ENCODE measurements around the gene LRRC23. TPM values are rescaled to one million over a fixed set of nuclear protein-coding genes. Genes with fewer than 3 reads are reported as not detected.

LRRC23 gene
- total RNA-seq, 2 experiments from 2014 or later: 5.7 to 6.1 TPM

DNA sequence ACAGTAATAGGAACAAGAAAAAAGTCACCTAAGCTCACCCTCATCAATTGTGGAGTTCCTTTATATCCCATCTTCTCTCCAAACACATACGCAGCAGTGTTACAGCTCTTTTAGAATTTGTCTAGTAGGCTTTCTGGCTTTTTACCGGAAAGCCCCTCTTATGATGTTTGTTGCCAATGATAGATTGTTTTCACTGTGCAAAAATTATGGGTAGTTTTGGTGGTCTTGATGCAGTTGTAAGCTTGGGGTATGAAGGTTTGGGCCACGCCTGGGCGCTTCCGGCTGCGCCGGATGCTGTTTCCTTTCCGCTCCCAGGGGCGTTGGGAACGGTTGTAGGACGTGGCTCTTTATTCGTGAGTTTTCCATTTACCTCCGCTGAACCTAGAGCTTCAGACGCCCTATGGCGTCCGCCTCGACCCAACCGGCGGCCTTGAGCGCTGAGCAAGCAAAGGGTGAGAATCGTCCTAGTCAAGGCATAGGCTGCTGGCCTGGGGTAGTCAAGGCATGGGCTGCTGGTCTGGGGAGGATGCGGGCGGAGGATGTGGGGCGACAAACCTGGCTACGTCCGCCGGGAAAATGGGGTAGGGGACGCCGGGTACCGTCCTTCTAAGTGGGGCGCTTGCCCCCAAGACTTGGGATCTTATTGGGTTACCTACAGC lies 39.2 kb downstream of the LRRC23 start, which contains the start of the genes C12orf57 and RNU7-1:
Gene C12orf57 (plus strand): TSS at position 301 of the 659 bp plus-strand sequence. CDS start 100 bp downstream, at position 401.
Gene RNU7-1 (plus strand): TSS at position 95 of the 659 bp plus-strand sequence.
- ChIA-PET POLR2A (interaction anchor here (0.6 to 11.8 kb wide), 59 partner anchors 9 to 1016 kb away, joined by 3 to 1188 read pairs (median 5); partner anchors contain the start of genes ATN1, C1R, C1RL and CD4), CTCF (interaction anchor here (0.6 to 11.2 kb wide), 23 partner anchors 9 to 254 kb away, joined by 3 to 465 read pairs (median 6); partner anchors contain the start of genes C1R, C1RL, CDCA3 and LPCAT3)
- peak within 1 kb of the TSS; percentile 86 for H3K4me3 Mint-ChIP-seq
- H3K27me3 Mint-ChIP-seq: no peaks in the 10 kb centered on the region
- peaks cover 3% of the 10 kb centered on the region for H3K36me3 Mint-ChIP-seq (ENCODE audit: low read depth)
- no peaks in the 10 kb centered on the region for H3K9me3 Mint-ChIP-seq
- H3K27ac Mint-ChIP-seq: peak within 1 kb of the TSS; percentile 93
- H3K4me1 Mint-ChIP-seq: peaks cover 55% of the 10 kb centered on the region
- DNase-seq: peak; percentile 89

DNA sequence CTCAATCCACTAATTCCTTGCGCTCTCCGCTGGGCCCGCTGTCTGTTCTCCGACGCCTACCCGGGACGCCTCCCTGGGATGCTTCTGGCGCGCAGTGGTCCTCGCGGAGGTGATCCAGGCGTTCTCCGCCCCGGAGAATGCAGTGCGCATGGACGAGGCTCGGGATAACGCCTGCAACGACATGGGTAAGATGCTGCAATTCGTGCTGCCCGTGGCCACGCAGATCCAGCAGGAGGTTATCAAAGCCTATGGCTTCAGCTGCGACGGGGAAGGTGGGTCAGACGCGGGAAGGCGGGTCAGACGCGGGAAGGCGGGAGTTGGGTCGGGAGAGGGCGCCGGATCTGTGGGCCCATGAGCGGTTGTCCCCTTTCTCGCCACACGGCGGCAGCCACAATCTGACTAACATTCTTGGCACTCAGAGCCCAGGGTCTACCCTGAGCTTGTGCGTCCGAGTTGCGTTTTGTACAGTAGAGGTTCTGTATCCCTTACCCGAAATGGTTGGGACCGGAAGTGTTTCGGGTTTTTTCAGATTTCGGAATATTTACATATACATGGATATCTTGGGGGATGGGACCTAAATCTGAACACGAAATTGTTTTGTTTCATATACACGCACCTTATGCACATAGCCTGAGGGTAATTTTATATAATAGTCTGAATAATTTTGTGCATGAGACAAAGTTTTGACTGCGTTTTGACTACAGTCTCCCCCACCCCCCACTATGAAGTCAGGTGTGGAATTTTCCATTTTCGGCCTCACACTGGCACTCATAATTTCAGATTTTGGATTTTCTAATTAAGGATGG lies 40.0 kb downstream of the LRRC23 start:
- H3K9me3 Mint-ChIP-seq: no peaks in the 10 kb centered on the region
- no peaks in the 10 kb centered on the region for H3K27me3 Mint-ChIP-seq
- peaks cover 59% of the 10 kb centered on the region for H3K4me1 Mint-ChIP-seq
- H3K36me3 Mint-ChIP-seq (ENCODE audit: low read depth): peaks cover 3% of the 10 kb centered on the region
- H3K4me3 Mint-ChIP-seq: peak overlapping the region; percentile 86
- ChIA-PET CTCF (interaction anchor here (0.6 to 11.2 kb wide), 25 partner anchors 8 to 255 kb away, joined by 3 to 465 read pairs (median 4); partner anchors contain the start of genes C1R, C1RL, CDCA3 and LPCAT3), POLR2A (interaction anchor here (0.6 to 11.8 kb wide), 57 partner anchors 8 to 1015 kb away, joined by 3 to 1188 read pairs (median 5); partner anchors contain the start of genes ATN1, C1RL, CD4 and CDCA3)
- H3K27ac Mint-ChIP-seq: peak overlapping the region; percentile 93
- DNase-seq: peak; percentile 91

DNA sequence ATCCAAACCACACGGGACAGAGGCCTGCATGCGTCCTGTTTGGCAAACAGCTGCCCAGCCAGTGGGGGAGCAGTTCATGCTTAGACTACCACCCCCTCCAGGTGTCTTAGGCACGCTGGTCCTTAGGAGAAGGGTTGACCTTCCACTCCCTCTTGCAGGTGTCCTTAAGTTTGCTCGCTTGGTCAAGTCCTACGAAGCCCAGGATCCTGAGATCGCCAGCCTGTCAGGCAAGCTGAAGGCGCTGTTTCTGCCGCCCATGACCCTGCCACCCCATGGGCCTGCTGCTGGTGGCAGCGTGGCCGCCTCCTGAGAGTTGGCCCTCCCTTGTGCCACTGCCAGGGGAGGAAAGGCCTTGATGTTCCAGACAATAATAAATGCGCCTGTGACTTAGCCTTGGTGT lies 41.0 kb downstream of the LRRC23 start:
- DNase-seq: no peak
- Mint-ChIP-seq H3K27ac (peak overlapping the region; percentile 93), H3K9me3 (no peaks in the 10 kb centered on the region), H3K36me3 (ENCODE audit: low read depth) (no peaks in the 10 kb centered on the region), H3K27me3 (no peaks in the 10 kb centered on the region), H3K4me1 (peaks cover 66% of the 10 kb centered on the region), H3K4me3 (peak overlapping the region; percentile 86)
- POLR2A ChIA-PET: interaction anchor here (1.0 to 11.8 kb wide), 15 partner anchors 7 to 412 kb away, joined by 3 to 1188 read pairs (median 33); partner anchors contain the start of genes ATN1, C1RL, CDCA3 and EMG1
- CTCF ChIA-PET: interaction anchor here (1.0 to 11.2 kb wide), 15 partner anchors 8 to 168 kb away, joined by 3 to 465 read pairs (median 5); partner anchors contain the start of genes C1RL, CDCA3, LPCAT3 and SPSB2

DNA sequence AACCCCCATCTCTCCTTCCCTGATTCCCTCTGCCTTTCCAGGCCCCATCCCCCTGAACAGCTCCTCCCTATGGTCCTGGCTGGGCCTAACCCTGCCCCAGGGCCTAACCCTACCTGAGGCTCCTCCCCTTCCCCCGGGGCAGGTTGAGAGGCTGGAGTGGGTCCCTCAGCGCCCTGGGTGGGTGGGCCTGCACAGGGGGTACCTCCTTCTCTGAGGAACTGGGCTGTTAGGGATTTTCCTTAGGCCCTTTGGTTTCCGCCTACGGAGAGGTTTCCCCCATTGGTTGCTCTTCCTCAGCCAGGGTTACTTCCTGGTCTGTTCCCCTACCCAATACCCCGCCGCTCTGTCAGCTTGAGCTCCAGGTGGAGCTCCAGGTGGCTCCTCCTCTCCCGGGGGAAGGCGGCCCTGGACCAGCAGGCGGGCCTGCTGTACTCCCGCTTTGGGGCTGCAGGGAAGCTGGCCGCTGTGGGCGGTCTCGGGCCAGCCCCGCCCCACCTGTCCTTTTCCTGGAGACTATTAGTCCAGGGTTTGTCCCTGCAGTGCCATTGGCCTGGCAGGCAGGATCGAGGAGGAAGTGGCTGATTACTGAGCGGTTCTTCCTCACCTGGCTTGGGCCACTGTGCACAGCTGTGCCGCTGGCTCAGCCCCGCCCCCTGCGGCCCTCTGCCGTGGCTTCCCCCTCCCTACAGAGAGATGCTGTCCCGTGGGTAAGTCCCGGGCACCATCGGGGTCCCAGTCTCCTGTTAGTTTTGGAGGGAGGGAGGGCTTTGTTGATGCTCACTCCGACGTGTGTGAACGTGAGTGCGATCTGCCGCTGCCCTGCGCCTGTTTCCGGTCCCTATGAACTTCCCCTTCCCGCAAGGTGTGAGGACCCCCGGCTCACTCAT lies 41.7 kb downstream of the LRRC23 start:
- DNase-seq: peak; percentile 74
- Mint-ChIP-seq H3K27ac (peak overlapping the region; percentile 93), H3K4me3 (peak overlapping the region; percentile 86), H3K36me3 (ENCODE audit: low read depth) (no peaks in the 10 kb centered on the region), H3K4me1 (peaks cover 69% of the 10 kb centered on the region), H3K9me3 (no peaks in the 10 kb centered on the region), H3K27me3 (no peaks in the 10 kb centered on the region)
- CTCF ChIA-PET: interaction anchor here (1.1 to 11.2 kb wide), 12 partner anchors 8 to 198 kb away, joined by 3 to 465 read pairs (median 7); partner anchors contain the start of genes C1RL, LPCAT3 and SPSB2
- POLR2A ChIA-PET: interaction anchor here (0.6 to 11.8 kb wide), 13 partner anchors 14 to 412 kb away, joined by 3 to 1188 read pairs (median 21); partner anchors contain the start of genes ATN1, C1RL, CDCA3 and EMG1

DNA sequence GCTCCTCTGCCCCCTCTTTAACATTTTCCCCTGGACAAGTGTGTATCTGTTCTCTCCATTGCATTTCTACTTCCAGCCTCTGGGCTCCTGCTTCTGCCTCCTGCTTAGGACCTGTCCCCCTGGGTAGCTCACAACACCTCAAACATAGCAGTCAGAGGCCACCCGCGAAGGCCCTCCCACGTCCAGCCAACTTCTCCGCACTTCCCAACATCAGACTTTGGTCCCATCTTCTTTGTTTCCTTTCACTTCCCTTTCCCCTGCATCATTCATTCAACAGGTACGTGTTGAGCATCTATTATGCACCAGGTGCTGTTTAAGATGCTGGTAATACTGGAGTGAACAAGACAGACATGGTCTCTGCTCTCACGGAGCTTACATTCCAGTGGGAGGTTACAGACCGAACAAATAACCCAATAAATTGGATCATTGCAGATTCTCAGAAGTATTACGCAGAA lies 42.3 kb downstream of the LRRC23 start:
- H3K36me3 Mint-ChIP-seq (ENCODE audit: low read depth): peaks cover 6% of the 10 kb centered on the region
- peak overlapping the region; percentile 93 for H3K27ac Mint-ChIP-seq
- peak overlapping the region; percentile 86 for H3K4me3 Mint-ChIP-seq
- H3K4me1 Mint-ChIP-seq: peaks cover 69% of the 10 kb centered on the region
- no peaks in the 10 kb centered on the region for H3K9me3 Mint-ChIP-seq
- no peak for DNase-seq
- ChIA-PET POLR2A (interaction anchor here (1.0 to 11.8 kb wide), 10 partner anchors 13 to 413 kb away, joined by 3 to 1188 read pairs (median 52); partner anchors contain the start of genes ATN1, C1RL, CDCA3 and EMG1), CTCF (interaction anchor here (1.0 to 11.2 kb wide), 12 partner anchors 9 to 198 kb away, joined by 3 to 465 read pairs (median 7); partner anchors contain the start of genes C1RL, LPCAT3 and SPSB2)
- no peaks in the 10 kb centered on the region for H3K27me3 Mint-ChIP-seq

DNA sequence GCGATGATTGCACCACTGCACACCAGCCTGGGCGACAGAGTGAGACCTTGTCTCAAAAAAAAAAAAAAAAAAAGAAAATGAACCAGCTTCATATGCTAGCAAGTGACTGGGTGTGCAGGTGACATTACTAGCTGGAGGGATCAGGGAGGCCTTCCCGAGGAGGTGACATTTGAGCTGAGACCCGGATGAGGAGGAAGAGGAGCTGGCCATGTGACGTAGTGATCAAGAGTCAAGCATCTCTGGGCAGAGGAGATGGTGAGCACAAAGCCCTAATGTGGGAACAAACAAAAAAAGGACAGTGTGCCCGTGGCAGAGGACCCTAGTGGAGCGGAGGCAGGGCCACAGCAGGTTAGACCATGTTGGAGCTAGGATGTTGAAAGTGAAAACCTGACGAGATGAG lies 43.0 kb downstream of the LRRC23 start:
- Mint-ChIP-seq H3K9me3 (no peaks in the 10 kb centered on the region), H3K36me3 (ENCODE audit: low read depth) (peaks cover 12% of the 10 kb centered on the region), H3K27me3 (no peaks in the 10 kb centered on the region), H3K27ac (peak overlapping the region; percentile 93), H3K4me1 (peaks cover 68% of the 10 kb centered on the region), H3K4me3 (peak overlapping the region; percentile 86)
- ChIA-PET POLR2A (interaction anchor here (1.3 to 11.8 kb wide), 8 partner anchors 13 to 163 kb away, joined by 5 to 1188 read pairs (median 95); partner anchors contain the start of genes ATN1, C1RL, CDCA3 and EMG1), CTCF (interaction anchor here (1.0 to 11.2 kb wide), 9 partner anchors 10 to 197 kb away, joined by 3 to 465 read pairs (median 6); no protein-coding TSS in a partner anchor)
- no peak for DNase-seq

DNA sequence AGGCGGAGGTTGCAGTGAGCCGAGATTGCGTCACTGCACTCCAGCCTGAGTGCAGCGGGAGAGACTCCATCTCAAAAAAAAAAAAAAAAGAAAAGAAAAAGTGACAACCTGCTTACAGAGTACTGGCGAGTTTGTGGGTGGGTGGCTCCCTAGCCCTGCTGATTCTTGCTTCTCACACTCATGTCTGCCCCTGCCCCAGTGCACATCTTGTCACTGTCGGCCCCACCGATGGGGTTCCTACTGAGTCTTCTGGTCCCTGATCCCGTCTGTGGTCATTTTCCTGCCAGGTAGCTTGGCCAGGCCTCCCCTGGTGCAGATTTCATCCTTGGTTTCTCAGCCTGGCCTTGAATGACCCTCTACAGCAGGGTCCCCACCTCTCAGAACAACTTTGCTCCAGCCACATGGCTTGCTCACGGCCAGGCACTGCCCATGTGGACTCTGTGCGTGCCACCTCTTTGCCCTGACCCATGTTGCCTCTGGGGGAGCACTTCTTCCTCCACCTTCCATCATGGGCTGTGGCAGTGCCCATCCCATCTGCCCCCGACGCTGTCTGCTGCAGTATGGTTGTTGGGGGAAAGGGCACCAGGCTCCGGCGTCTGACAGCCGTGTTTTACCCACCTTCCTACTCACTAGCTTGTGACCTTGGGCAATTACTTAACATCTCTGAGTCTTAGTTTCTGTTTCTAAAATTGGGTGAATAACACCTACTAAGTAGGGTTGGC lies 44.4 kb downstream of the LRRC23 start:
- DNase-seq: no peak
- Mint-ChIP-seq H3K27me3 (no peaks in the 10 kb centered on the region), H3K4me1 (peaks cover 74% of the 10 kb centered on the region), H3K27ac (peak overlapping the region; percentile 77), H3K4me3 (peak overlapping the region; percentile 37), H3K36me3 (ENCODE audit: low read depth) (peaks cover 27% of the 10 kb centered on the region), H3K9me3 (no peaks in the 10 kb centered on the region)
- CTCF ChIA-PET: interaction anchor here (0.8 to 11.2 kb wide), 11 partner anchors 12 to 260 kb away, joined by 3 to 465 read pairs (median 5); partner anchors contain the start of genes LPCAT3, SPSB2, USP5 and ZNF384
- POLR2A ChIA-PET: interaction anchor here (1.0 to 11.8 kb wide), 7 partner anchors 11 to 196 kb away, joined by 3 to 1188 read pairs (median 37); partner anchors contain the start of genes ATN1, EMG1, MLF2 and PHB2

DNA sequence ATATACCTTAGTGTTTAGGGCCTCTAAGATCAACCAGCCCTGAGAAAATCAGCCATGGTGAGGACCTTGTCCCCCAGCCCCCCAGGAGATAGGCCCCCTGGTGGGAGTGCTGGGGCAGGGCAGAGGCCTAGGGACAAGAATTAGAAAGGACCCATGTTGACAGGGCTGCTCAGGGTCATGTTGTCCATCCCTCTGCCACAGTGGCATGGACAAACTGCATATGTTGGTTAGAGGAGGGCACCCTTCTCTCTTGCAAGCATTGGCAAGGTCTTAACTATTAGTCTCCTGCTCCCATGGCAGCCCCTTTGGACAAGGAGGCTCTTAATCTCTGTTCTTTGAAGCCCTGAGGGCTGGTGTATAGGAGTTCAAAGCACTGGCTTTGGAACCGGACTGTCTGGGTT lies 45.8 kb downstream of the LRRC23 start:
- no peaks in the 10 kb centered on the region for H3K27me3 Mint-ChIP-seq
- ChIA-PET CTCF (interaction anchor here (0.9 to 11.2 kb wide), 9 partner anchors 11 to 261 kb away, joined by 3 to 465 read pairs (median 6); partner anchors contain the start of genes SPSB2, USP5 and ZNF384), POLR2A (interaction anchor here (1.0 to 11.8 kb wide), 5 partner anchors 10 to 198 kb away, joined by 3 to 1188 read pairs (median 37); partner anchors contain the start of genes ATN1, CDCA3, EMG1 and MLF2)
- no peak for DNase-seq
- peaks cover 39% of the 10 kb centered on the region for H3K36me3 Mint-ChIP-seq (ENCODE audit: low read depth)
- no peaks in the 10 kb centered on the region for H3K9me3 Mint-ChIP-seq
- peak overlapping the region; percentile 99 for H3K27ac Mint-ChIP-seq
- H3K4me3 Mint-ChIP-seq: peak overlapping the region; percentile 94
- peaks cover 78% of the 10 kb centered on the region for H3K4me1 Mint-ChIP-seq

DNA sequence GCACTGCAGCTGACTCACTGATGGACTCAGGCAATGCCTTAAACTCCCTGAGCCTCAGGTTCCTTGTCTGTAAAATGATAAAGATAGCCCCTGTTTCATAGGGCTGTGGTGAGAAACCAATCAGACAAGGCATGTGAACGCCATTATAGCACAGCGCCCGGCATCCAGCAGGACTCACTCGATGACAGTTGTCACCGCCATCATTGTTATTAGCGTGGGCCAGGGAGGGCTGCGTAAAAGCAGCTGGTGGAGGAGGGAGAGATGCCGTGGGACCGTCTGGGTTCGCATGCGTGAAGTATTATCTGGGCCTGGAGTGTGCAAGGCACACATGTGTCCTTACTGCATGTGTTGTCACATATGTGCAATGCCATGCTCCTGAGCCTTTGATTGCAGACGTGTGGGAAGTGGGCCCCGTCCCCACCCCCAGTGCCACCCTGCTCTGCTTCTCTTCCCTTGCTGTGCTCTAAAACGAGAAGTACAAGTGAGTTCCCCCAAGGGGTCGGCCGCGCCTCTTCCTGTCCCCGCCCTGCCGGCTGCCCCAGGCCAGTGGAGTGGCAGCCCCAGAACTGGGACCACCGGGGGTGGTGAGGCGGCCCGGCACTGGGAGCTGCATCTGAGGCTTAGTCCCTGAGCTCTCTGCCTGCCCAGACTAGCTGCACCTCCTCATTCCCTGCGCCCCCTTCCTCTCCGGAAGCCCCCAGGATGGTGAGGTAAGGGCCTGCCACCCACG lies 46.4 kb downstream of the LRRC23 start, which contains the start of gene PTPN6:
Gene PTPN6 (plus strand): TSS at position 546 of the 730 bp plus-strand sequence. CDS start 157 bp downstream, at position 703.
- peak; percentile 70 for DNase-seq
- Mint-ChIP-seq H3K27ac (peak within 1 kb of the TSS; percentile 99), H3K4me3 (peak within 1 kb of the TSS; percentile 94), H3K9me3 (no peaks in the 10 kb centered on the region), H3K27me3 (no peaks in the 10 kb centered on the region), H3K4me1 (peaks cover 78% of the 10 kb centered on the region), H3K36me3 (ENCODE audit: low read depth) (peaks cover 45% of the 10 kb centered on the region)
- ChIA-PET CTCF (interaction anchor here (1.0 to 11.2 kb wide), 7 partner anchors 10 to 262 kb away, joined by 3 to 465 read pairs (median 10); partner anchors contain the start of genes LPCAT3 and ZNF384), POLR2A (interaction anchor here (0.9 to 11.8 kb wide), 9 partner anchors 9 to 198 kb away, joined by 3 to 1188 read pairs (median 6); partner anchors contain the start of genes ATN1, CDCA3, EMG1 and MLF2)

All from activated CD4-positive, alpha-beta memory T cell treated with anti-CD3 and anti-CD28 coated beads, Interleukin-2, amount 10 ng/mL, durations not matched to agents 7 days and 5 days (primary cell).